ENCODE measurements around the gene ZNF22.

The ZNF22 gene

GRCh38 chr10:44993226-44993921, 7.3 kb upstream of the ZNF22 start:
- no peak for DNase-seq (ENCODE audit: low spot score)
- TF ChIP-seq, protein P1, sequence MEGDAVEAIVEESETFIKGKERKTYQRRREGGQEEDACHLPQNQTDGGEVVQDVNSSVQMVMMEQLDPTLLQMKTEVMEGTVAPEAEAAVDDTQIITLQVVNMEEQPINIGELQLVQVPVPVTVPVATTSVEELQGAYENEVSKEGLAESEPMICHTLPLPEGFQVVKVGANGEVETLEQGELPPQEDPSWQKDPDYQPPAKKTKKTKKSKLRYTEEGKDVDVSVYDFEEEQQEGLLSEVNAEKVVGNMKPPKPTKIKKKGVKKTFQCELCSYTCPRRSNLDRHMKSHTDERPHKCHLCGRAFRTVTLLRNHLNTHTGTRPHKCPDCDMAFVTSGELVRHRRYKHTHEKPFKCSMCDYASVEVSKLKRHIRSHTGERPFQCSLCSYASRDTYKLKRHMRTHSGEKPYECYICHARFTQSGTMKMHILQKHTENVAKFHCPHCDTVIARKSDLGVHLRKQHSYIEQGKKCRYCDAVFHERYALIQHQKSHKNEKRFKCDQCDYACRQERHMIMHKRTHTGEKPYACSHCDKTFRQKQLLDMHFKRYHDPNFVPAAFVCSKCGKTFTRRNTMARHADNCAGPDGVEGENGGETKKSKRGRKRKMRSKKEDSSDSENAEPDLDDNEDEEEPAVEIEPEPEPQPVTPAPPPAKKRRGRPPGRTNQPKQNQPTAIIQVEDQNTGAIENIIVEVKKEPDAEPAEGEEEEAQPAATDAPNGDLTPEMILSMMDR (conservative IDR thresholded peaks at IDR 0.05; ENCODE audit: low read depth), result no peak
- POLR2A ChIA-PET (ENCODE audit: low non-redundant PET), result no interaction called here
- no peak overlapping the region for H3K27ac ChIP-seq
- CTCF ChIA-PET, result interaction anchor here (0.6 kb wide), 1 partner anchor 468 kb away, joined by 4 read pairs; no protein-coding TSS in a partner anchor

DNA sequence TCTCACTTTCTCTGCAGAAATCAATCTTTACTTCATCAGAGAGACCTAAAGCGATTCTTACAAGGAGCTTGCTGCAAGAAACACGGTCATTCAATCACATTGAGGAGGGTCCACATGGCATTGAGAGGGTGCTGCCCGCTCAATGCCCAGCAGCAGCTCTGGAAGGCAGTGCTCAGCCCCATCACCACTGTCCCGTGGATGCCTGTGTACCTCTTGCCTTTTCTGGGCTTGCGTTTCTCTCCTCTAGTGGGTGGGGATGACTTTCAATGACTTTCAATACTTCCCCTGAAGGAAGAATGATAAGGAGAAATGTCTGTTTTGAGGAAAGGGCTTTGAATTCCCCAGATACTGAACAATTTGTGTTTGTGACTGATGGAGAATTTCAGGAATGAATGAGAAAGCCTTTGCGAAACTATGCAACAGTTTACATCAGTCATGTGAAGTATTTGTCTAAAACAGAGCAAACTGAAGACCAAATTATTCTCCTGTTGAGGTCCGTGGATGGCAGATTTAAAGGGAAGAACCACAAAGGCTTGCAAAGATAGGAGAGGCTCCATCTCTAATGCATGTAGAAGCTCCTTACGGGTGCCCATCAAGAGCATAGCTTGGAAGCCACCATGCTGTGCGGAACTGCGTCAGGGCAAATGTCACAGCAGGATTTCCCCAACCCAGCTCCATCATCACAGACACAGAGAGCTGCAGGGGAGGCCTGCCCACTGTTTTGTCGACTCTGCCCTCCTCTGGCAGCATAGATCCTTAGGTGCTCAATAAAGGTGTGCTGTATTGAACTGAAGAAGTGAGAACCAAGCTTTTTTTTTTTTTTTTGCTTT, 6.6 kb upstream of the ZNF22 start:
- TF ChIP-seq, protein P1 (conservative IDR thresholded peaks at IDR 0.05; ENCODE audit: low read depth), result no peak
- CTCF ChIA-PET, result interaction anchor here (0.6 kb wide), 1 partner anchor 467 kb away, joined by 4 read pairs; no protein-coding TSS in a partner anchor
- no peak for DNase-seq (ENCODE audit: low spot score)
- H3K27ac ChIP-seq, result no peak overlapping the region
- POLR2A ChIA-PET (ENCODE audit: low non-redundant PET), result no interaction called here

- ChIA-PET POLR2A (ENCODE audit: low non-redundant PET) (no interaction called here), CTCF (no interaction called here)
- no peak overlapping the region for H3K27ac ChIP-seq
- TF ChIP-seq, protein P1 (conservative IDR thresholded peaks at IDR 0.05; ENCODE audit: low read depth), result no peak
- no peak for DNase-seq (ENCODE audit: low spot score)
Observed at GRCh38 chr10:44994752-44995530, 5.8 kb upstream of the ZNF22 start.

DNA sequence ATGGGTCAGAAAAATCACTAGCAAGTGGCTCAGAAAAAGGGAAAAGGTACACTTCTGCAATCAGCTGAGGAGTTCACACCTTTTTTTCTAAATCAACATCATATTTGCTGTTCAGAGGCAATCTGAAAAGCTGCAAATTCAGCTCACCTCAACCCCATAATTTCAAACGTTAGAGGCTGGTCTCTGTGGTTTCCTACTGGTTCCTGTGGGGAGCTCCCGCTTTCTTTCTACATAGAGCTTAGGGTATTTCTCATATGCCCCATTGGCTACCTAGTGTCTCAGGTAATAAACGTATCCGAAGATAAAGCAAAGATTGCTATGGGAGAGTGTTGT, 5.2 kb upstream of the ZNF22 start:
- no peak for DNase-seq (ENCODE audit: low spot score)

DNA sequence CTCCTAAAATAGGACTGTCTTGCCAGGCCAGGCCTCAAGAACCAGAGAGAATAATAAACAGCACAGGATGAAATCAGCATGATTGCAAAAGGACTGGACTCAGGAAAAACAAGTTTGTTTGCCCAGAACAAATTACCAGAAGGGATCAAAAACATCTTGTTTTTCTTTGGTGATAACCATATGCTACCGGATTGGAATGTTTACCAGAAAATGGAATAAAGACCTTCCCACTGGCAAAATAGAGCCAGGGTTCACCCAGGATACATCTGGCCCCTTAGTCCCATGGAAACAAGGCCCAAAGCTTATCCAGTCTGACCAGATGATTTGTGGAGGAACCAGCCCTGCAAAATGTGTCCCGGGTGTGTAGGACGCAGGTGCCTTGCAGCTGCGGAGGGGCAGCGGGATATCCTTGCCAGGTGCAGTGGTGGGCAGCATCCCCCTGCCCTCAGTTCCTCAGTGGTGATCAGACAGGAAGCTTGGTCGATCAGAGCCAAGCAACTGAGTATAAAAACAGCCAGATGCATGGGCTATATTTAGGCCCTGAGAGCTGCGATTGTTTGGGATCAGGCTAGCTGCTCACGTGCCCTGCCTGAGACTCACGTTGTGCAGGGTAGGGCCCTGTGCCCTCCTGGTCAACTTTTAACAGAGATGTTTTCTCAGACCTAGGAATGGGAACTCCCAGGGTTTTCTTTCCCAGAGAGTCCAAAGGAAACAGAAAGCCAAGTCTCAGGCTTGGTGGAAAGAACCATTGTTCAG, 4.6 kb upstream of the ZNF22 start:
- POLR2A ChIA-PET (ENCODE audit: low non-redundant PET), result no interaction called here
- TF ChIP-seq, protein P1 (conservative IDR thresholded peaks at IDR 0.05; ENCODE audit: low read depth), result no peak
- CTCF ChIA-PET, result no interaction called here
- H3K27ac ChIP-seq, result no peak overlapping the region
- no peak for DNase-seq (ENCODE audit: low spot score)

More for the DNA sequence above, 5.2 kb upstream of the ZNF22 start:
- CTCF ChIA-PET, result no interaction called here
- no peak overlapping the region for H3K27ac ChIP-seq
- TF ChIP-seq, protein P1 (conservative IDR thresholded peaks at IDR 0.05; ENCODE audit: low read depth), result no peak
- POLR2A ChIA-PET (ENCODE audit: low non-redundant PET), result no interaction called here

All from RWPE1 (cell line).